NCI-H1048 (cell line): ENCODE results near the gene CSTF2T.

Source experiments
- DNase-seq: peaks from one replicate; lab custom pipeline; 2025; lab: John Stamatoyannopoulos, UW

The CSTF2T gene, protein sequence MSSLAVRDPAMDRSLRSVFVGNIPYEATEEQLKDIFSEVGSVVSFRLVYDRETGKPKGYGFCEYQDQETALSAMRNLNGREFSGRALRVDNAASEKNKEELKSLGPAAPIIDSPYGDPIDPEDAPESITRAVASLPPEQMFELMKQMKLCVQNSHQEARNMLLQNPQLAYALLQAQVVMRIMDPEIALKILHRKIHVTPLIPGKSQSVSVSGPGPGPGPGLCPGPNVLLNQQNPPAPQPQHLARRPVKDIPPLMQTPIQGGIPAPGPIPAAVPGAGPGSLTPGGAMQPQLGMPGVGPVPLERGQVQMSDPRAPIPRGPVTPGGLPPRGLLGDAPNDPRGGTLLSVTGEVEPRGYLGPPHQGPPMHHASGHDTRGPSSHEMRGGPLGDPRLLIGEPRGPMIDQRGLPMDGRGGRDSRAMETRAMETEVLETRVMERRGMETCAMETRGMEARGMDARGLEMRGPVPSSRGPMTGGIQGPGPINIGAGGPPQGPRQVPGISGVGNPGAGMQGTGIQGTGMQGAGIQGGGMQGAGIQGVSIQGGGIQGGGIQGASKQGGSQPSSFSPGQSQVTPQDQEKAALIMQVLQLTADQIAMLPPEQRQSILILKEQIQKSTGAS

DNA sequence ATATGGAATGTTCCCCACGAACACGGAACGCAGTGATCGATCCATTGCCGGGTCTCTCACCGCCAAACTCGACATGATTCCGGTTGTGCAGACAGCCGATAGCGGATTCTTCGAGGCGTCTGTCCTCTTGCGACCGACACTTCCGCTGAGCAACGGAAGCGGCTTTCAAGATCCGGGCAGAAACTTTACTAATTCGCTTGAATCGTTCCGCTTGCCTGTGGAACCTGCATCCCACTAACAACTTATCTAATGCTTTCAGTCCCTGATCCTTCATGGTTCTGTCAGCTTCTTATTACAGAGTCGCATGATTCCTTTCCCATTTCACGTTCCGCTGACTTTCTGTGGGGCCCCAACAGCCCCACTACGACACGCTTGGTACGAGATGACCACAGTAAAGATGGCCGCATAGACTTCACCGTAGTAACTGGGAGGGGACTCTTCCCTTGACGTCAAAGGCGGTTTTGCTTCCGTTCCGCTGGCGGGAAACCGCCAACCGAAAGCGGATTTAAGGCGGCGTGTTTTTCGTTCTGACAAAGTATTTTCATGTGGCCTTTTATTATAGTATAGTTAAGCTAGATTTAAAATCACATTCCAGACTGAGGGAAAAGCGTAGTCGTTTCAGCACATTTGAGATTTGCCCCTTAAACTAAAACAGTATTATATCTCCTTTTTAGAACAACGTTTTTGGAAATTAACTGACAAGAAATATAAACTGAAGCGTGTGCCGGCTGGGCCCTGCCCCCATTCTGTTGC is at the start of gene CSTF2T:
Gene CSTF2T (minus strand): TSS at position 121 of the 753 bp plus-strand sequence. CDS start 46 bp downstream, at position 75.
- peak; percentile 69 for DNase-seq

DNA sequence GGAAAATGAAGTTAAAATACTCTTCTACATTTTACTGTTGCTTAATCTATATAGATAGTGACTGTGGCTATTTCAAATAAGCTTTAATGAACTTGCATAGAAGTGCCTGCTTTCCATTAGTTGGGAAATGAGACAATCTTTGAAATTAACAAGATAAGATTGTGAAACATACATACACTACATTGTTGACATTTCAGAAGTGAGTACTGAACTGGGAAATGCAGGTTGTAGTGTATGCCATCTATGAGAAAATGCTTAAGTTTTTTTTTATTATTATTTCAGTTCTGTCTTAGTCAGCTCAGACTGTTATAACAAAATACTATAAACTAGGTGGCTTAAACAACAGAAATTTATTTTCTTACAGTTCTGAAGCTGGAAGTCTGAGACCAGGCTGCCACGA is 49.6 kb upstream of the CSTF2T start:
- DNase-seq, result no peak

DNA sequence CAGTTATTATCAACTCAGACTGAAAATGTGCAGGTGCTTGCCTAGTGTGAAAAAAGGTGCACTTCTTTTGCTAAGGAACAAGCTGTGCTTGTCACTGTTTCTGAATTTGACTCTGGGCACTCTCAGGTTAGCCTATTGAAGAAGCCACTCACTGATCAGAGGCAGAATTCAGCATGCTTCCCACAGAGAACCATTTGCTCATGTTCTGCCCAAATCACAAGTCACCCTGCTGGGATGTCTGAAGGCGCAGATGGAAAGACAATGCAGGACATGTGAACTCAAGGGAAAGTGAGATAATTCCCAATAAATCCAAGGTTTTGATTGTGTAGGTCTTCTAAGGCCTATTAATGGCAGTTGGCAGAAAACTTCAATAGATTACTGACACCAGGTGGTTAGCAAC is 47.8 kb upstream of the CSTF2T start:
- no peak for DNase-seq

DNA sequence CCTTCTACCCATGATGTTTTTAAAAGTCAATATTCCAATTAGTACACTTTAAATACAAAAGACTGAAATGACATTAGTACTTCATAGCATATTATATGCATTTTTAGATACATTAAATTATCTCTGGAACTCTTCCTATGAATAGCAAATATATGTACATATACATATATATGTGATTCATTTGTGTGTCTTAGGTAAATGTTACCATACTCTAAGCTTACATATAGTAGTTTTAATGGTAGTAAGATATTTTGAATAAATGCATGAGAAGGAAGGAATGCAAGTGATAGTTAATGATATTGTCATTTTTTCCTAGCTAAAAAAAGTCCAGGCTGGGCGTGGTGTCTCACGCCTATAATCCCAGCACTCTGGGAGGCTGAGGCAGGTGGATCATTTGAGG is 46.0 kb upstream of the CSTF2T start:
- DNase-seq, result no peak

DNA sequence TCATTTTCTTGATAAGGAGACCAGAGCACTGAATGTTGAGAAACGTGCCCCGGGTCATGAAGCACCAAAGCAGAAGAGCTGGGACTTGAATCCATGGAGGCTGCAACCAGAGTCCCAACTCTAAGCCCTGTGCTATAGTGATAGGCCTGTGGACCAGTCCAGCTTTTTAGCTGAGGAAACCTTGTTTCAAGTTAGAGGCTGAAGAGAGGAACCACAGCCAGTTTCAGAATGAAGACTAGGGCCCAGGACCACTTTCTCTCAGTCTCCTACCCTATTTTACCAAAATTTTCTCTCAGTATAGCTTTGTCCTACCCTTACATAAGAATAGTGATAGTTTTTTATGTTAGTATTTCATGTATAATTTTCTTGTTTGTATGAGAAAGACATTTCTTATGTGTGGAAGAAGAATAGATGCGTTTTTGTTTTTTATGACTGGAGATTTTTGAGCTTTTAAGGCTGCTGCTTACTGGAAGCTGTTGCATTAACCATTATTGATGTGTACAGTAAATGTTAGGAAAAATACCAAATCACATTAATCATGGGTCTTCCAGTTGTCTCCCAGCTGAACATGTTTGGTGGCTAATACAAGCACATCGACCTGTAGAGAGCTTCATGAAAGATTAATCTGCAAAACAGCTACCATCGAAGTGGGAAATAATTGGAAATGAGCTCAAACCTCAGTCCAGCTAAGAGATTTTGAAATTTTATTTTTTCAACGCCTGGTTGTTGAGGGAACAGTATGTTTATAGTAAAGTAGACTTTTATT is 45.0 kb upstream of the CSTF2T start:
- no peak for DNase-seq

DNA sequence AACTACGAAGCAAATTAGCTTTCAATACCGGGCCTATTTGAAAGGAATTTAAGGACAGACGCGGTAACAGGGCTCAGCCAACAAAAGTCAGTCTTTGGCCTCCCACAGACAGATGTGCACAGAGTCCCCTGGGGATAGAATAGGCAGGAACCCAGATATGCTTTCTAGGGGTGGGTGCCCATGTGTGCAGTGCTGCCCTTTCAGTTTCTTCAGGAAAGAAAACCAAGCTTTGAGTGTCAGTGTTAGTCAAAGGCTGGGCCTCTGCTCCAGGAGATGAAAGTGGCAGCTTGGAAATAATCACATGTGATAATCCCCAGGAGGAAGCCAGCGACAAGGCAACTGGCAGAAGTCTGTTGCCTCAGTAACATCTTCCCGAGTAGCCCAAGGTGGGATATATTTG is 43.8 kb upstream of the CSTF2T start:
- DNase-seq, result no peak

DNA sequence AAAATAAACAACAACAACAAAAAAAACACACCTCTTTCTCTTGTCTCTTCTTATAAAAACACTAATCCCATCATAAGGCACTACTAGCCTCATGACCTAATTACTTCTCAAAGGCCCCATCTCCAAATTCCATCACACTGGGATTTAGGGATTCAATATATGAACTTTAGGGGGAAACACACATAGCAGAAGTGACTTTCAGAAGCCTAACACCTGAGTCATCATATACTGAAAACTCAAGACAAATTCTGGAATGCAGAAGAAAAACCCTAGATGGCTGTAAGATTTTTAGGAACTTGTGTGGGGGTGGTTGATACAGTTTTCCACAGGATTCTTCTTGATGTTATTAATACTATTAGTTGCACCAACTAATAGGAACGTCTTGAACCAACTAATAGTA is 33.7 kb upstream of the CSTF2T start:
- DNase-seq, result no peak

DNA sequence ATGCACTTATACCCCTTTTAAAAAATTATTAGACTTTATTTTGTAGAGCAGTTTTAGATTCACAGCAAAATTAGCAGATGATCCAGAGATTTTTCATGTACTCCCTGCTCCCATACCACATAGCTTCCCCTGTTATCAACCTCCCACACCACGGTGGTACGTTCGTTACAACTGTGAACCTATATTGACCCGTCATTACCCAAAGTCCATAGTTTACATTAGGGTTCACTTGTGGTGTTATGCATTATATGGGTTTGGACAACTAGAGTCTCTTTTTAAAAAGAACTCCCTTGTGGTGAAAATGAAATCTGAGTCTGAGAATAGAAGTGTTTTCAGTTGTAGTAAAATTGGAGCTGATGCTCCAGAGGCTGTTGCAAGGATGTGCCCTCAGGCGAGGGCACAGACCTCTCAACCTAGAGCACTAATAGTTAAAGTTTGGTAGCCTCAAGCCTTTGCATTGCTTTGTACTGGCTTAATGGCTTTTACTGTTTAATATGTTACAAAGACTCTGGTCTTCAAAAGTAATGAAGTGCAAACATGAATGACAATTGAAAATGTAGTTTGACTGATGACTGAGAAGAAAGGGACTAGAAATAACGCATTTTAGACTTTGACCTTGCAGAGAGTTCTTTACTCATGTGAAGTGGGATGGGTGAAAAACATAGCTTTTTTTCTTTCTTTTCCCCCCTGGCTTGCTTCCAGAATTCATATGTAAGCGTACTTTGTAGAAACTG is 30.6 kb upstream of the CSTF2T start:
- no peak for DNase-seq

DNA sequence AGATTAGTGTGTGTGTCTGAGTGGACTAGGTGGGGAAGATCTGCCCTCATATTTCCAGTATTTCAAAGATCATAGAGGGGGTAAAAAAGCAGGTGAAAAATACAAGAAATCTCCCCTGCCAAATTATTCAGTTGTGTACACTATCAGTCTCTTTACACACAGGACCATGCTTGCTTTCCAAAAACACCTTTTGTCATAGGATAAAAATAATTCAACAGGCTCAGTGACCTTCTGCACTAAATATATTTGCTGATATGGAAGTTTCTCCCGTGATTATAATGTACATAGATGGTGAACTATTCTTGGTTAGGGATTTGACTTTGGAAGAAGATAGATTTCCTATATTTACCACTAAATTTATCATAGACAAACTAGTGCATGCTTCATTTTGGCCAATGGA is 24.6 kb upstream of the CSTF2T start:
- DNase-seq, result no peak

DNA sequence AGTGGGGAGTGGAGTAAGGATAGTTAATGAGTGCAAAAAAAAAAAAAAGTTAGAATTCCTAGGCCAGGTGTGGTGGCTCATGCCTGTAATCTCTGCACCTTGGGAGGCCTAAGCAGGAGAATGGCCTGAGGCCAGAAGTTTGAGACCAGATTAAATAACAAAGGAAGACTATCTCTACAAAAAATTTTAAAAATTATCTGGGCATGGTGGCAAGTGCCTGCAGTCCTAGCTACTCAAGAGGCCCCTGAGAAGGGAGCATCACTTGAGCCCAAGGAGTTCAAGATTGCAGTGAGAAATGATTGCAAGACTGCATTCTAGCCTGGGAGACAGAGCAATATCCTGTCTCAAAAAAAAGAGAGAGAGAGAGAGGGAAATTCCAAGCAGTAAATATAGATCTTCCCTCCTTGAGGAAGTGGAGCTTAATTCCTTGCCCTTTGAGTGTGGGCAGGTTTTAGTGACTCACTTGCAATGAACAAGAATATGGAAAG is 19.5 kb upstream of the CSTF2T start:
- DNase-seq, result no peak

DNA sequence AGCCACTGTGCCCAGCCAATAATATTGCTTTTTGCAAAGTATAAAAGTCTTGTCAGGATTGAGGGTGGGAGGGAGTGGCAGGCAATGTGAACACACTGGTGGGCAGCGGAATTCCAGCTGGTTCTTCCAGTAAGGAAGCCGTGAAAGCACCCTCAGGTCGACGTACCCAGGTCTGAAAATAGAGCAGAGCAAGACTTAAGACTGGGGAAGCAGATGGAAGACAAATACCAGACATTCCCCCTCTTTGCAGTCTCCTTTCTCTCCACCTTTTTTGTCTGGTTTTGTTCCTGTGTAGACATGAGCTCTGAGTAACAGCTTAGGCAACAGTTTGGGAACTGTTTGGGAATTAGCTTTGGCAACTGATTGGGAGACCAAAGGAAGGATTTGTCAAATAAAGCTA is 17.6 kb upstream of the CSTF2T start:
- DNase-seq, result no peak

DNA sequence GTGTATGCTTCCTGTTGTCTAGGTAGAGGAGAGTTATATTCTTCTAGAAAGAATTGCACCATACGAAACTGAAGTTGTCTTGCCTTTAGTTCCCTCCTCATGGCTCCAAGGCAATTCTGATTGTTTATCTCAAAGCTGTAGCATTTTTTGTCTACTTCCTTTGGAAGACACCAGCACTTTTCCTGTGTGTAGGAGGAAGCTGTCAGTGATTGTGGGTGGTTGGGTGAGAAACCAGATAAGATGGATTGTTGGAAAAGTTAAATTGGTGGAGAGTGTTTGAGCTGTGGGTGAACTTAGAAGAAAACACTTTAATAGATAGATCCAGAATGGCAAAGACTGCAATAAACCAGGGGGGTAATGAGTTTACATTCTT is 12.1 kb upstream of the CSTF2T start:
- no peak for DNase-seq

DNA sequence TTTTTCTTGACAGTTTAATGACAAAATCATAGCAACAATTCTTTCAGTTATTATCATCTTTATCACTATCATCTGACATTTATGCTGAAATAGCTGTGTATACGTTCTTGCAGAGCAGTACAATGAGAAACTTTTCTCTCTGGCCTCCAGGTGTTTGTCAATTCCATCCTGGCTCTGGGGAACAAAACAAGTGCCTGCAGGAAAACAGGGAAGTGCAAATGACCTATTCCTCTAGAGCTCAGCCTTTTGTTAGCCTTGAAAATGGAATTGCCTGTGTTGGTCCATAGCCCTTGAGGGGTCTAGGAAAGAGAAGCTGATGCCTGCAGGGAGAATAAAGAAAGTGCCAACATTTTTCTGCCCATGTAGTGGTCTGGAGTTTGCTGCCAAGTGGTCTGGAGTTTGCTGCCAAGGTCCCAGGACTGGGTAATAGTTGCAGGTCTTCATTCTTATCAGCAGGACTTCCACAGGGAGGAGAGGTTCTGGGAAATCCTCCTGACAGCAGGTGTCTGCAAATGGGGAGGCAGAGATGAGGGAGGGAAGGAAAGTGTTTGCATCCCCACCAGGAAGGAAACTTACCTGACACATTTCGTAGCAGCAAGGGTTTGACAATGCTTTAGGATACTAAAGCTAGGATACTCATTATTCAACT is 10.1 kb upstream of the CSTF2T start:
- DNase-seq, result no peak

DNA sequence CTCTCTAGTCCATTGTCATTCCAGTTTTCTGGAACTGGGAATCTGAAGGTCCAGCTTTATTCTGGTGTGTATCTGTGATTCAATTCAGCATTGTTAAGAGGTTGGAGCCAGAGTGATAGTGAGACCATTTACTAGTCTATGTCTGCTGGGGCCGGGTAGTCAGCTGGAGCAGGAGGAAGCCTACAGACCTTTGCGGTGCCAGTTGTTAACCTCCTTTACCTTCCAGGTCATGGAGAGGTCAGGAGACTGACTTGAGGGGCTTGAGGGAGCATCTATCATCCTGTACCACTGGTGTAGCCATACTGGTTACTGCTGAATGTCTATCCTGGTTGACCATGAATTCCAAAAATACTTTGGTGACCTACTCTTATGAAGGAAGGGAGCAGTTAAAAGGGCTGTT is 9.2 kb upstream of the CSTF2T start:
- DNase-seq, result no peak

DNA sequence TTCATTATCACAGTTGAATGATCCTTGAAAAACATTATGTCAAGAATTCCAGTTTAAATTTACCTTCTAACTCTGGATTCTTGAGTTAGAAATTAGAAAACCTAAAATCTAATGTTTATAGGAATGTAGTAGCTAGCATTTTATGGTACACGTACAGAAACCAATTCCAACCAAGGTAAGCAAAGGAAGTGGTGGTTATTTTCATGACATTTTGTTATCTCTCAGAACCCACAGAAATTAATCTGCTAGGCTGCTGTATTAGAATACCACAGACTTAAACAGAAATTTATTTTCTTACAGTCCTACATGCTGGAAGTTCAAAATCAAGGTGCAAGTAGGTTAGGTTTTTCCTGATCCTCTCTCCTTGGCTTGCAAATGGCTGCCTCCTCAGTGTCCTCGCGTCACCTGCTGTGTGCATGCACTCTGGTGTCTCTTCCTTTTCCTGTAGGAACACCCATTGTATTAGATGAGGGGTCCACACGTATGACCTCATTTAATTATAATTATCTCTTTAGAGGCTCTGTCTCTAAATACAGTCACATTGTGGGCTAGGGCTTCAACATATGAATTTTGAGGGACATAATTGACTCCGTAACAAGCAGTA is 8.5 kb upstream of the CSTF2T start:
- DNase-seq, result no peak

DNA sequence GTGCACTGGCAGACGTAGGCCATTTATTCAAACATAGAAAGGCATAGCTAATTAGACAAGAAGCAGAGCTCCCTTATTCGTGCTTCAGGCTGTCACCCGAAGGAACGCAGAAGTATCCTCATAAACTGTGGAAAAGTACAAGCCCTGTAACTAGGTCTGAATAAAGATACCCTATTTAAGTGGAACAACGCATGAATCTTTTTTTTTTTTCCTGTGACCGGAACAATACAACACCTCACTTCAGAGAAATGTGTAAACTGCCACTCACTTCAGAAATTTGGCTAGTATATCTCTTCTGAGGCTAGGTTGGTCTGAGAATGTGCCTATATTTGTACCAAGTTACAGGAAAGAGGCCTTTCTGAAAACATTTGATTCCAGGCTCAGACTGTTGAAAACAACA is 8.0 kb upstream of the CSTF2T start:
- no peak for DNase-seq

DNA sequence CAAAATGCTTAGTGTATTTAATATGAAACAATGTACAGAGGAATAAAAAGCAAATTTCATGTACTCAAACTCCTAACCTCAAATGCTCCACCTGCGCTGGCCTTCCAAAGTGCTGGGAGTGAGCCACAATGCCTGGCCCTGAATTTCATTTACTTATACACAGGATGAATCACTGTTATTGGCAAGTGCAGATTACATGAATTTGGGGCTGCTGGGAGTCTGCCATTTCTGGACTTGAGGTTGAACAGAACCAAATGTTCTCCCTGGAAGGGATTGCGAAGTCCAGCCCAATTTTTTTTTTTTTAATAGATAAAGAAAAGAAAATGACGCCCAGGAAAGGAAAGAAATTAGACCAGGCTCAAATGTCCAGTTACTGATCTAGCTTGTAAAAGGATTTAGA is 6.8 kb upstream of the CSTF2T start:
- no peak for DNase-seq

DNA sequence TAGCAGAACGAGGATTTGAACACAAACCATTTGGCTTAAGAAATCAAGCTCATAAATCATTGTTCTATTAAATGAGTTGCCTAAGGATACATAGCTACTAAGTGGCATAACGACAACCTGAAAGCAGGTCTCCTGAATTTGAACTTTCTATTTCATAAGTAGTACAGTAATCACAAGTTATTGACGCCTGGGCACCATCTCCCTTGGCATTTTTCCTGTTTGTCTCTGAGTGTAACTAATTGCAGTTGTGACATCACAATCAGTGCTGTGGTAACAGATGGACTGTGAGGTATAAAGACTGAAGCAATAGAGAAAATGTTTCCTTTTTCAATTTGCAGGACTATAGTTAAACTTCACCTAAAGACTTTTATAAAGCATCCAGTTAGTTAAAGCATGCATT is 6.4 kb upstream of the CSTF2T start:
- DNase-seq, result no peak

DNA sequence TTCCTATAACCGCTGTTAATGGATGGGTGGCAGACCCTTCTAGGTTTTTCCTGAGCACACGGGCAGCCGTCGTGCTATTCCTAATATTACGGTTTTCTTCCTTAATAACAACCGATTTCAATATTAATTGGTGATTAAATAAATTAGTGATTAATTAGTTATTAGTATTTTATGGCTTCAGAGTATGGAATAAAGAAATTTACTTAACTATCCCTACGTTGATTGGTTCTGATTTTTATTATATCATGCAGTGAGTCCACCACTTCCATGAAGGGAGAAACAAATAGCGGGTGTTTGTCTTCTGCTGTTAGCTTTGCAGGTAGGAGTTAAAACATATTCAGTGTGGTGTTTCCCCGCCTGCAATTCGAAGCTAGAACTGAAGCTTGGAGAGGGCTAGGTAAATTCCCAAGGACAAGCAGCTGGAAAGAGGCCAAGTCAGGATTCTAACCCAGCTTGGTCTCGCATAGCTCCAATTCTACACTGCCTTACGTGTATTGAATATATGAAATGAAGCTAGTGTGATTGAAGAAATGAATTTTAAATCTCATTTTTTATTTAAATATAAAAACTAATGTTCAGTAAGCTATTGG is 928 bp upstream of the CSTF2T start:
- no peak for DNase-seq

DNA sequence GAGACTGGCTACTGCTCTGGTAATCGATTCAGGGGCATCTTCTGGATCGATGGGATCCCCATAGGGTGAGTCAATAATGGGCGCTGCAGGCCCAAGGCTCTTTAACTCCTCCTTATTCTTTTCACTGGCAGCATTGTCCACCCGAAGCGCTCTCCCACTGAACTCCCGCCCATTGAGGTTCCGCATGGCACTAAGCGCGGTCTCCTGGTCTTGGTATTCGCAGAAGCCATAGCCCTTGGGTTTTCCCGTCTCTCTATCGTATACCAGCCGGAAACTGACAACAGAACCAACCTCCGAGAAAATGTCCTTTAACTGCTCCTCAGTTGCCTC is 285 bp downstream of the CSTF2T start:
- DNase-seq, result no peak
